GM12801 (cell line): Measurements from ENCODE around the gene ELOVL6.

ENCODE experiments used
- CTCF ChIP-seq: IDR thresholded peaks from one replicate; pipeline ENCODE4 v1.5.1; 2011; ENCODE audit warnings: control low read depth; ENCODE audit not compliant: insufficient read length; ENCODE audit errors: extremely low read depth

ELOVL6 gene

GRCh38 chr4:110128029-110128428, 70.4 kb downstream of the ELOVL6 start:
- TF ChIP-seq CTCF = no peak

- TF ChIP-seq CTCF = no peak
Observed at GRCh38 chr4:110124711-110125110, 73.7 kb downstream of the ELOVL6 start.

GRCh38 chr4:110122201-110122600, 76.2 kb downstream of the ELOVL6 start:
- no peak for TF ChIP-seq CTCF

GRCh38 chr4:110120506-110120905, 77.9 kb downstream of the ELOVL6 start:
- no peak for TF ChIP-seq CTCF

GRCh38 chr4:110119880-110120279, 78.5 kb downstream of the ELOVL6 start:
- TF ChIP-seq CTCF = no peak

- TF ChIP-seq CTCF = no peak
Observed at GRCh38 chr4:110119337-110119736, 79.1 kb downstream of the ELOVL6 start.

GRCh38 chr4:110112056-110112455, 86.4 kb downstream of the ELOVL6 start:
- no peak for TF ChIP-seq CTCF

GRCh38 chr4:110109455-110109854, 89.0 kb downstream of the ELOVL6 start:
- TF ChIP-seq CTCF = no peak
